Right atrium auricular region (tissue), 2 donors: ENCODE measurements around the gene ACOX3. TPM values are rescaled to one million over a fixed set of nuclear protein-coding genes. Genes with fewer than 3 reads are reported as not detected.

Source experiments
- DNase-seq: peaks from one replicate; pipeline ENCODE4 v3.0.0-alpha.2; 2019; ENCODE audit warnings: low spot score
- H3K27ac ChIP-seq, 2 donors: fragments of 200-600 bp; sonication (generic); 1 replicate in 1 of 2; 2 replicates in 1 of 2; pipeline ENCODE4 v1.5.1; 2016 to 2019
- H3K27me3 ChIP-seq, 2 donors: fragments of 200-600 bp; sonication (generic); one replicate each; pipeline versions ENCODE4 v1.5.1 to v1.6.0; 2017 to 2019
- H3K36me3 ChIP-seq: fragments of 200-600 bp; sonication (generic); one replicate; pipeline ENCODE4 v1.5.1; 2016
- H3K4me1 ChIP-seq, 2 donors: fragments of 200-600 bp; sonication (generic); one replicate each; pipeline versions ENCODE4 v1.5.1 to v1.6.0; 2017 to 2019
- H3K4me3 ChIP-seq, 2 donors: fragments of 200-600 bp; sonication (generic); 1 replicate in 1 of 2; 2 replicates in 1 of 2; pipeline ENCODE4 v1.5.1; 2017 to 2019; ENCODE audit warnings: mild to moderate bottlenecking in 1 of 2, moderate library complexity in 1 of 2
- H3K9me3 ChIP-seq, 2 donors: fragments of 200-600 bp; sonication (generic); one replicate each; pipeline ENCODE4 v1.5.1; 2019
- CTCF ChIP-seq, 2 donors: fragments of 200-600 bp; sonication (generic); IDR thresholded peaks; one replicate each; pipeline ENCODE4 v1.5.1; 2019; ENCODE audit warnings: antibody characterized with exemption in 2 of 2
- total RNA-seq, 2 donors: library from RNA; depleted of rRNA; stranded (reverse); fragments of >200 nt; gene quantifications; one replicate each; pipeline ENCODE4 v1.1.0, GENCODE V29; 2016

The ACOX3 gene
- total RNA-seq, 2 donors from 2014 or later = 66.9 to 68.8 TPM

- Histone ChIP-seq H3K4me1 (peaks cover 0 to 20% of the 10 kb centered on the region in 2 donors), H3K27ac (no peak overlapping the region), H3K36me3 (no peaks in the 10 kb centered on the region), H3K27me3 (no peaks in the 10 kb centered on the region), H3K4me3 (no peak overlapping the region), H3K9me3 (peaks cover 0 to 24% of the 10 kb centered on the region in 2 donors)
- peak; percentile 42 for DNase-seq
- no peak for TF ChIP-seq CTCF (IDR thresholded peaks at IDR 0.05)
These were observed 117.5 kb downstream of the ACOX3 start for GRCh38 chr4:8322794-8323704.

DNA sequence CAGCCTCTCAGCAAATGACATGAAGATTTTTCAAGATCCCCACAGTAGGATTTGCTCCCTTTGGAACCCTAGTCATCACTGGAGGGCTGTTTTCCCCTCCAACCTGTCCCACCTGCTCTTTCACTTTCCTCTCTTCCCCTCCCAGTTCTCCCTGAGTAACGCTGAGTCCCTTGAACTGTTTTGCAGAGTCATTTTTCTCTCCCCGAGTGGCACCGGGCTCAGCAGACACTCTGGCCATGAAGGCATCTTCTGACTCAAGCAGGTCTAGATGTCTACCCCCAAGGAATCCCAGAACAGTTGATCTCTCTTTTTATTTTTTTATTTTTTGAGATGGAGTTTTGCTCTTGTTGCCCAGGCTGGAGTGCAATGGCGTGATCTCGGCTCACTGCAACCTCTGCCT lies 118.8 kb downstream of the ACOX3 start:
- TF ChIP-seq CTCF (IDR thresholded peaks at IDR 0.05) = no peak
- H3K4me3 ChIP-seq = no peak overlapping the region
- H3K27ac ChIP-seq = no peak overlapping the region
- H3K4me1 ChIP-seq = peaks cover 0 to 20% of the 10 kb centered on the region in 2 donors
- DNase-seq = no peak
- H3K27me3 ChIP-seq = no peaks in the 10 kb centered on the region
- H3K36me3 ChIP-seq = no peaks in the 10 kb centered on the region
- H3K9me3 ChIP-seq = peaks cover 0 to 19% of the 10 kb centered on the region in 2 donors

- peaks cover 0 to 24% of the 10 kb centered on the region in 2 donors for H3K4me1 ChIP-seq
- no peaks in the 10 kb centered on the region for H3K27me3 ChIP-seq
- H3K27ac ChIP-seq = peak overlapping the region in 1 of 2 donors; percentile 78
- peaks cover 0 to 14% of the 10 kb centered on the region in 2 donors for H3K9me3 ChIP-seq
- no peak for DNase-seq
- TF ChIP-seq CTCF (IDR thresholded peaks at IDR 0.05) = no peak
- H3K4me3 ChIP-seq = no peak overlapping the region
- H3K36me3 ChIP-seq = no peaks in the 10 kb centered on the region
These were observed 119.3 kb downstream of the ACOX3 start for GRCh38 chr4:8321220-8321619.

DNA sequence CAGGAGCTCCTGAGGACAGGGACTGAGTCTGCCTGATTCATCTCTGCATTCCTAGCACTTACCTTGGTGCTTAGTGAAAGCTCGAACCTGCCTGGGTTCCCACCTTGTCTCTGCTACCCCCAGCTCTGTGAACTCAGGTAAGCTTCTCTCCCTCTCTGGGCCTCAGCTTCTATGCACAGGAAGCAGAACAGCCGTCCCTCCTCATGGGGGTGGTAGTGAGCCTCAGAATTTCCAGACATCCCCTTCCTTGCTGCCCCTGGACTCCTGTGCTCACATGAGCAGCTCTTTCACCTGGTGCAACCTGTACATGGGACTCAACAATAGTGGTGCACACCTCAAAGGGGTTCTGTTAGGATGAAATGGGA lies 120.2 kb downstream of the ACOX3 start:
- peak; percentile 54 for DNase-seq
- peak in 1 of 2 donors; percentile 33 for TF ChIP-seq CTCF (IDR thresholded peaks at IDR 0.05)
- peak overlapping the region; percentile 76 to 78 for H3K27ac ChIP-seq
- no peak overlapping the region for H3K4me3 ChIP-seq
- peaks cover 0 to 8% of the 10 kb centered on the region in 2 donors for H3K9me3 ChIP-seq
- no peaks in the 10 kb centered on the region for H3K36me3 ChIP-seq
- H3K27me3 ChIP-seq = no peaks in the 10 kb centered on the region
- peaks cover 0 to 33% of the 10 kb centered on the region in 2 donors for H3K4me1 ChIP-seq

- Histone ChIP-seq H3K4me1 (peaks cover 0 to 37% of the 10 kb centered on the region in 2 donors), H3K27ac (peak overlapping the region; percentile 76 to 78), H3K27me3 (no peaks in the 10 kb centered on the region), H3K36me3 (no peaks in the 10 kb centered on the region), H3K4me3 (no peak overlapping the region), H3K9me3 (peaks cover 0 to 8% of the 10 kb centered on the region in 2 donors)
- peak; percentile 59 for DNase-seq
- no peak for TF ChIP-seq CTCF (IDR thresholded peaks at IDR 0.05)
These were observed 120.7 kb downstream of the ACOX3 start for GRCh38 chr4:8319731-8320385.
